ENCODE data around the gene CEP97. TPM values are rescaled to one million over a fixed set of nuclear protein-coding genes. Genes with fewer than 3 reads are reported as not detected.
A peak's percentile ranks its signal among the peaks of the same experiment; 100 is the strongest.
"Not testable (repeated sequence)": the region's sequence is repeated elsewhere in the genome, so short reads cannot be mapped to it uniquely, and the experiment has no call there.

The CEP97 gene
- total RNA-seq, 2 donors from 2014 or later = 13.7 to 21.3 TPM

DNA sequence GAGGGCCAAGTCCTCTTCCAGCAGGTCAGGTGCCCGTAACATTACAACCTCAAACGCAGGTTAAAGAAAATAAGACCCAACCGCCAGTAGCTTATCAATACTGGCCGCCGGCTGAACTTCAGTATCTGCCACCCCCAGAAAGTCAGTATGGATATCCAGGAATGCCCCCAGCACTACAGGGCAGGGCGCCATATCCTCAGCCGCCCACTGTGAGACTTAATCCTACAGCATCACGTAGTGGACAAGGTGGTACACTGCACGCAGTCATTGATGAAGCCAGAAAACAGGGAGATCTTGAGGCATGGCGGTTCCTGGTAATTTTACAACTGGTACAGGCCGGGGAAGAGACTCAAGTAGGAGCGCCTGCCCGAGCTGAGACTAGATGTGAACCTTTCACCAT, 30.9 kb upstream of the CEP97 start:
- not testable (repeated sequence) for H3K4me3 ChIP-seq (ENCODE audit: low read length); H3K9me3 Mint-ChIP-seq; H3K36me3 Mint-ChIP-seq (ENCODE audit: low read depth); H3K4me1 ChIP-seq (ENCODE audit: control insufficient read depth, insufficient read depth, low read length); H3K9ac ChIP-seq (ENCODE audit: extremely low read depth, low read length, poor library complexity, severe bottlenecking); H3K27ac Mint-ChIP-seq; H3K27ac ChIP-seq (ENCODE audit: low read depth, low read length); H3K27me3 ChIP-seq (ENCODE audit: control insufficient read depth, insufficient read depth, low read length, poor library complexity, severe bottlenecking); H3K27me3 Mint-ChIP-seq (ENCODE audit: insufficient read depth); H3K36me3 ChIP-seq (ENCODE audit: control insufficient read depth, insufficient read depth, low read length); H3K9me3 ChIP-seq (ENCODE audit: control insufficient read depth, low read length)
- TF ChIP-seq CTCF (conservative IDR thresholded peaks at IDR 0.05) = peak; percentile 73
- Mint-ChIP-seq H3K4me3 (peak overlapping the region; percentile 52), H3K4me1 (peaks cover 22% of the 10 kb centered on the region)
- 84 to 100% methylated on average over 4 to 10 of the region's 13 CpGs for WGBS, 2 experiments (ENCODE audit: insufficient coverage in 1 of 2, insufficient read length in 1 of 2)
- peak; percentile 89 for DNase-seq

DNA sequence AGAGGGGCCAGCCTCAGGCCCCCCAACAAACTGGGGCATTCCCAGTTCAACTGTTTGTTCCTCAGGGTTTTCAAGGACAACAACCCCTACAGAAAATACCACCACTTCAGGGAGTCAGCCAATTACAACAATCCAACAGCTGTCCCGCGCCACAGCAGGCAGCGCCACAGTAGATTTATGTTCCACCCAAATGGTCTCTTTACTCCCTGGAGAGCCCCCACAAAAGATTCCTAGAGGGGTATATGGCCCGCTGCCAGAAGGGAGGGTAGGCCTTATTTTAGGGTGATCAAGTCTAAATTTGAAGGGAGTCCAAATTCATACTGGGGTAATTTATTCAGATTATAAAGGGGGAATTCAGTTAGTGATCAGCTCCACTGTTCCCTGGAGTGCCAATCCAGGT, 29.6 kb upstream of the CEP97 start:
- not testable (repeated sequence) for H3K27ac Mint-ChIP-seq; DNase-seq; H3K9ac ChIP-seq (ENCODE audit: extremely low read depth, low read length, poor library complexity, severe bottlenecking); H3K36me3 ChIP-seq (ENCODE audit: control insufficient read depth, insufficient read depth, low read length); H3K9me3 ChIP-seq (ENCODE audit: control insufficient read depth, low read length); H3K27ac ChIP-seq (ENCODE audit: low read depth, low read length); H3K4me1 ChIP-seq (ENCODE audit: control insufficient read depth, insufficient read depth, low read length); H3K36me3 Mint-ChIP-seq (ENCODE audit: low read depth); H3K9me3 Mint-ChIP-seq; H3K27me3 Mint-ChIP-seq (ENCODE audit: insufficient read depth); H3K27me3 ChIP-seq (ENCODE audit: control insufficient read depth, insufficient read depth, low read length, poor library complexity, severe bottlenecking); H3K4me3 ChIP-seq (ENCODE audit: low read length); H3K4me3 Mint-ChIP-seq
- 88% methylated on average over 4 of the region's 4 CpGs; no CpG with 5 or more reads in 1 of the 2 experiments for WGBS, 2 experiments (ENCODE audit: insufficient coverage in 1 of 2, insufficient read length in 1 of 2)
- peaks cover 22% of the 10 kb centered on the region for H3K4me1 Mint-ChIP-seq

- no peak overlapping the region for H3K27ac ChIP-seq (ENCODE audit: low read depth, low read length)
- no peaks in the 10 kb centered on the region for H3K27me3 Mint-ChIP-seq (ENCODE audit: insufficient read depth)
- H3K36me3 ChIP-seq (ENCODE audit: control insufficient read depth, insufficient read depth, low read length) = no peaks in the 10 kb centered on the region
- no peaks in the 10 kb centered on the region for H3K9me3 ChIP-seq (ENCODE audit: control insufficient read depth, low read length)
- H3K36me3 Mint-ChIP-seq (ENCODE audit: low read depth) = no peaks in the 10 kb centered on the region
- TF ChIP-seq CTCF (conservative IDR thresholded peaks at IDR 0.05) = peak; percentile 85
- H3K4me1 Mint-ChIP-seq = peaks cover 21% of the 10 kb centered on the region
- DNase-seq = peak; percentile 64
- H3K27me3 ChIP-seq (ENCODE audit: control insufficient read depth, insufficient read depth, low read length, poor library complexity, severe bottlenecking) = no peaks in the 10 kb centered on the region
- no peaks in the 10 kb centered on the region for H3K4me1 ChIP-seq (ENCODE audit: control insufficient read depth, insufficient read depth, low read length)
- H3K9me3 Mint-ChIP-seq = no peaks in the 10 kb centered on the region
- H3K4me3 Mint-ChIP-seq = no peak overlapping the region
- 7 to 36% methylated on average over 4 to 10 of the region's 10 CpGs for WGBS, 2 experiments (ENCODE audit: insufficient coverage in 1 of 2, insufficient read length in 1 of 2)
- no peak overlapping the region for H3K4me3 ChIP-seq (ENCODE audit: low read length)
- H3K27ac Mint-ChIP-seq = no peak overlapping the region
- H3K9ac ChIP-seq (ENCODE audit: extremely low read depth, low read length, poor library complexity, severe bottlenecking) = no peak overlapping the region
Observed at GRCh38 chr3:101695779-101696372, 28.5 kb upstream of the CEP97 start.

All from endodermal cell (in vitro differentiated cells).